Natural killer cell (primary cell): ENCODE data around the gene NTM. TPM values are rescaled to one million over a fixed set of nuclear protein-coding genes. Genes with fewer than 3 reads are reported as not detected.

Experiments used
- ATAC-seq, 3 donors: fragments of 150-1000 bp in 2 of 3; fragments of 200-7000 bp in 1 of 3; cut with Tn5 transposase; 1 replicate in 1 of 3; 2 replicates in 2 of 3; pipeline ENCODE4 v1.10.0; 2021; ENCODE audit warnings: mild to moderate bottlenecking in 2 of 3, moderate library complexity in 2 of 3
- DNase-seq, 2 donors: peaks; one replicate each; pipeline versions ENCODE4 v3.0.0 to v3.0.0-alpha.2; 2013 to 2021; ENCODE audit warnings: mixed read lengths in 1 of 2
- H3K27ac ChIP-seq: one replicate; pipeline ENCODE4 v1.5.1; 2013; ENCODE audit warnings: mild to moderate bottlenecking, low read length
- H3K27me3 ChIP-seq: one replicate; pipeline ENCODE4 v1.6.1; 2013; ENCODE audit warnings: low read length; ENCODE audit not compliant: control insufficient read depth, insufficient read depth
- H3K36me3 ChIP-seq: one replicate; pipeline ENCODE4 v1.6.1; 2013; ENCODE audit warnings: low read length; ENCODE audit not compliant: control insufficient read depth, insufficient read depth
- H3K4me1 ChIP-seq: one replicate; pipeline ENCODE4 v1.6.1; 2013; ENCODE audit warnings: low read length; ENCODE audit not compliant: control insufficient read depth, insufficient read depth
- H3K4me3 ChIP-seq: one replicate; pipeline ENCODE4 v1.5.1; 2013; ENCODE audit warnings: low read length
- H3K9me3 ChIP-seq: one replicate; pipeline ENCODE4 v1.6.1; 2013; ENCODE audit warnings: low read length; ENCODE audit not compliant: control insufficient read depth, insufficient read depth
- H3K27ac Mint-ChIP-seq, 2 donors: one replicate each; pipeline ENCODE4 v1.8.0; 2022; ENCODE audit warnings: mild to moderate bottlenecking in 2 of 2, mixed read lengths in 2 of 2, moderate library complexity in 1 of 2
- H3K27me3 Mint-ChIP-seq, 2 donors: one replicate each; pipeline ENCODE4 v1.8.0; 2022; ENCODE audit warnings: low read depth in 2 of 2, mixed read lengths in 2 of 2
- H3K36me3 Mint-ChIP-seq: one replicate; pipeline ENCODE4 v1.8.0; 2022; ENCODE audit warnings: mixed read lengths
- H3K4me1 Mint-ChIP-seq, 2 donors: one replicate each; pipeline ENCODE4 v1.8.0; 2022; ENCODE audit warnings: mixed read lengths in 2 of 2
- H3K4me3 Mint-ChIP-seq: one replicate; pipeline ENCODE4 v1.8.0; 2022; ENCODE audit warnings: mild to moderate bottlenecking, moderate library complexity, mixed read lengths
- H3K9me3 Mint-ChIP-seq, 2 donors: one replicate each; pipeline ENCODE4 v1.8.0; 2022; ENCODE audit warnings: mixed read lengths in 2 of 2
- CTCF ChIP-seq: fragments of 200-600 bp; IDR thresholded peaks from one replicate; pipeline ENCODE4 v1.8.0; 2022; ENCODE audit warnings: antibody characterized with exemption
- WGBS: methylation state at CpG from one replicate; pipeline ENCODE4 v1.1.7; 2013; ENCODE audit warnings: missing lambda C conversion rate; ENCODE audit not compliant: insufficient coverage; 5-methylcytosine and 5-hydroxymethylcytosine counted together
- intact Hi-C: fragments of 100-400 bp; cut with micrococcal nuclease; formaldehyde crosslinking; loops from one replicate; pipeline ENCODE4 v1.14.2; 2022
- total RNA-seq, 4 donors: library from RNA; stranded (reverse); fragments of 120-200 nt in 1 of 4; gene quantifications; one replicate each; pipeline versions ENCODE4 v1.2.3 to v1.2.4, GENCODE V29; 2013 to 2022

The NTM gene
- total RNA-seq, 3 donors from 2014 or later (not counting 1 experiment from before 2014, with no cell fraction given), result not detected

- intact Hi-C loops, result no loop called here
Observed at GRCh38 chr11:132263241-132263640, 892.8 kb downstream of the NTM start.

GRCh38 chr11:132263875-132264274 lies 893.5 kb downstream of the NTM start:
- Histone ChIP-seq H3K4me3 (no peak overlapping the region), H3K27ac (no peak overlapping the region), H3K36me3 (no peaks in the 10 kb centered on the region), H3K4me1 (no peaks in the 10 kb centered on the region), H3K9me3 (no peaks in the 10 kb centered on the region), H3K27me3 (no peaks in the 10 kb centered on the region)
- no peak for TF ChIP-seq CTCF
- ATAC-seq (no peak), DNase-seq (no peak)
- Mint-ChIP-seq H3K4me3 (no peak overlapping the region), H3K36me3 (no peaks in the 10 kb centered on the region), H3K9me3 (peaks cover 7 to 8% of the 10 kb centered on the region in 2 donors), H3K4me1 (no peaks in the 10 kb centered on the region), H3K27ac (no peak overlapping the region), H3K27me3 (no peaks in the 10 kb centered on the region)
- intact Hi-C loops, result no loop called here
- WGBS, result 89% methylated on average over 3 of the region's 4 CpGs

More at GRCh38 chr11:132263241-132263640, 892.8 kb downstream of the NTM start:
- Histone ChIP-seq H3K9me3 (no peaks in the 10 kb centered on the region), H3K27me3 (no peaks in the 10 kb centered on the region), H3K27ac (no peak overlapping the region), H3K36me3 (no peaks in the 10 kb centered on the region), H3K4me1 (no peaks in the 10 kb centered on the region), H3K4me3 (no peak overlapping the region)
- H3K36me3 Mint-ChIP-seq, result no peaks in the 10 kb centered on the region
- DNase-seq (no peak), ATAC-seq (no peak)
- 23% methylated on average over 5 of the region's 5 CpGs for WGBS
- H3K27ac Mint-ChIP-seq, result no peak overlapping the region
- no peak overlapping the region for H3K4me3 Mint-ChIP-seq
- no peaks in the 10 kb centered on the region for H3K4me1 Mint-ChIP-seq
- H3K27me3 Mint-ChIP-seq, result no peaks in the 10 kb centered on the region
- H3K9me3 Mint-ChIP-seq, result peaks cover 4 to 5% of the 10 kb centered on the region in 2 donors
- no peak for TF ChIP-seq CTCF

GRCh38 chr11:132264616-132265015 lies 894.2 kb downstream of the NTM start:
- H3K9me3 Mint-ChIP-seq, result peaks cover 7 to 8% of the 10 kb centered on the region in 2 donors

More at GRCh38 chr11:132264616-132265015, 894.2 kb downstream of the NTM start:
- H3K4me1 Mint-ChIP-seq, result no peaks in the 10 kb centered on the region
- H3K27ac Mint-ChIP-seq, result no peak overlapping the region
- 97% methylated on average over 1 of the region's 1 CpG for WGBS
- Histone ChIP-seq H3K36me3 (no peaks in the 10 kb centered on the region), H3K9me3 (no peaks in the 10 kb centered on the region), H3K4me1 (no peaks in the 10 kb centered on the region), H3K27ac (no peak overlapping the region), H3K4me3 (no peak overlapping the region), H3K27me3 (no peaks in the 10 kb centered on the region)
- DNase-seq, result no peak
- no peak overlapping the region for H3K4me3 Mint-ChIP-seq
- no peak for ATAC-seq
- no peak for TF ChIP-seq CTCF
- intact Hi-C loops, result no loop called here
- no peaks in the 10 kb centered on the region for H3K27me3 Mint-ChIP-seq
- H3K36me3 Mint-ChIP-seq, result no peaks in the 10 kb centered on the region
